Stimulated activated CD4-positive, alpha-beta T cell treated with anti-CD3 and anti-CD28 coated beads, Interleukin-4, amount 100 ng/mL, for 1 hour (primary cell): ENCODE data around the gene PLCL1.
"Not testable (repeated sequence)": the region's sequence is repeated elsewhere in the genome, so short reads cannot be mapped to it uniquely, and the experiment has no call there.

Experiments used
- DNase-seq: peaks from one replicate; pipeline ENCODE4 v3.0.0-alpha.2; 2020

The PLCL1 gene

DNA sequence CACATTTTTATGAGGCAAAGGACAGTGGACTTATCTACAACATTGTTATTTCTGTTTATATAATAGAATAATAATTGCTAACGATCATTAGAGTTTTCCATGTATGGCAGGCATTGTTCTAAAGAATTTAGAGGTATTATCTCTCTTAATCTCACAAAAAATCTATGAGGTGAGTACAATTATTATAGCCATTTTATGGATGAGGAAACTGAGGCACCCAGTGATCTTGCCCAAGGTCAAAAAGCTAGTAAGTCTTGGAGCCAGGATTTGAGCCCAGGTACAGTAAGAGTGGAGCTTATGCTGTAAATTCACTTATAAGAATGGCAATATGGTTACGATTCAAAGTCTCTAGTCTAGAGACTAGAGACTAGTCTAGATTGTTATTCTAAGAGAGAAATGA is 331.7 kb downstream of the PLCL1 start:
- DNase-seq: no peak

DNA sequence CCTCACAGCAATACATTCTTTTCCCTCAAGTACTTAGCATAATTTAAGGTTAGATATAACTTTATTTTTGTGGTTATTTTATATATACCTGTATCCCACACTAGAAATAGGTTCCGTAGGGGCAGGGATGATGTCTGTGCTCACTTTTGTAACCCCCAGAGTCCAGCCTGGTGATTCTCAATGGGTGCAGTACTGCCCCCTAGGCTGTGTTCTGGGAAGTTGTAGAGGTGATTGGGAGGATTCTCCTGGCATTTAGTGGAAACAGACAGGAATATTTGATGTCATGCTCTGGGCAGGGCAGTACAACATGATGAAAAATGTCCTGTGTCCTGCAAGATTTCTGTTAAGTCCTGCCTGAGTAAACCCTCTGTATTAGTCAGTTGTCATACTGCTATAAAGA is 333.3 kb downstream of the PLCL1 start:
- no peak for DNase-seq

DNA sequence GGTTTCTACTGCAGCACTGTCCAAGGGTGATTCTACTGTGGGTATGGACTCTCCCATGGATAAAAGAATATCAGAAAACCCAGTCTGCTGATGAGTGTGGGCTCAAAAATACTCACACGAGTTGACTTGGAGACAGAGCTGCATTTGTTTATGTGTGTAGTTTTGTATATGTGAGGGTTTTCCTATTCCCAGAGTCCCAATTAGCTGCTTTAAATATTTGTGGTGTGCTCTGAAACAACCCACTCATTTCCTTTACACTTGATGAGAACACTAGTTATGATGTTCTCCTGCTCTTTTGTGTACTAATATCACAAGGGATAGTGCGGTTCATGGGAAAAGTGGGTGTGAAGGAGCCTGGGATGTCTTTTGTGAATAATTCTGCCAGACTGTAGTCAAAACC is 337.3 kb downstream of the PLCL1 start:
- DNase-seq: no peak

DNA sequence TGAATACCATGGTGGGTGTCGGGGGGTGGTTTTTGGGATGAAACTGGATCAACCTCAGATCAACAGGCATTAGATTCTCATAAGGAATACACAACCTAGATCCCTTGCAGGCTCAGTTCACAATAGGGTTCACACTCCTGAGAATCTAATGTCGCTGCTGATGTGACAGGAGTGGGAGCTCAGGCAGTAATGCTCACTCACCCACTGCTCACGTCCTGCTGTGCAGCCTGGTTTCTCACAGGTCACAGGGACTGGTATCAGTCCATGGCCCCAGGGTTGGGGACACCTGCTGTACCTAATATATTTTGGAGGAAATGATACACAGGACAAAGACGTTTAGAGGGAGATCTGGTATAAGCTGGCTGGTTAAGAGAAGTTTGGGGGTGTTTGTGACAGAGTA is 338.8 kb downstream of the PLCL1 start:
- DNase-seq: no peak

DNA sequence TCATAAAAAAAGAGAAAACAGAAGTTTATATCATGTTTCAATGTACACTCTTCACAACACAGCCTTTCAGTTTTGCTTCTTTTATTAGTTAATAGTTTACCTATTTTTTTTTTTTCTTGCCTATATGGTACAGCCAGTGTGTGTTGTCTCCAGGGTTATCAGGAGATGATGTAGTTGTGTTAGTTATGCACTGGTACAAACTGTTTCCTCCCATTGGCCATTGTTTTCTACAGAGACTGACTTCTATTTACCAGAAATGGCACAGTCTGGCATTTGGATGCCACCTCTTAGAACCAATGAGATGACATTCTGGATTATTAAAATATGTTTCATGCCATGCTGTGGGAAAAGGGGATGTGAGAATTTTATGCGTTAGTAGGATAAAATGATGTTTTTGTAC is 339.4 kb downstream of the PLCL1 start:
- no peak for DNase-seq

DNA sequence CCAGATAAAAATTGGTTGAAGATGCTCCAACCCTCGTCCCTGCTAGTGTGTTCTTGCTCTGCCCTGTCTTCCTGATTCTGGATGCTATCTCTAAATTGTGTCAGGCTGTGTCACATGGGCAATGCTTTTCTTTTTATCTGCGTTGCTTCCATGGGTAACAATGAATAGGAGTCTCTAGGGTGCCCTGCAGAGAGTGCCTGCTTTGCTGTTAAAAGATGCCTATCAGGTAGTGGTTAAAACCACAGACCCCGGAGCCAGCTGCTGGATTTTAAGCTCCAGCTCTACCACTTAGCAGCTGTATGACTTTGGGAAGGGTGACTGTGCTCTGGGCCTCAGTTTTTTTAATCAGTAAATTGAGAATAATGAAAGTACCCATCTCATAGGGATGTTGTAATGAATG is 340.3 kb downstream of the PLCL1 start:
- DNase-seq: no peak

DNA sequence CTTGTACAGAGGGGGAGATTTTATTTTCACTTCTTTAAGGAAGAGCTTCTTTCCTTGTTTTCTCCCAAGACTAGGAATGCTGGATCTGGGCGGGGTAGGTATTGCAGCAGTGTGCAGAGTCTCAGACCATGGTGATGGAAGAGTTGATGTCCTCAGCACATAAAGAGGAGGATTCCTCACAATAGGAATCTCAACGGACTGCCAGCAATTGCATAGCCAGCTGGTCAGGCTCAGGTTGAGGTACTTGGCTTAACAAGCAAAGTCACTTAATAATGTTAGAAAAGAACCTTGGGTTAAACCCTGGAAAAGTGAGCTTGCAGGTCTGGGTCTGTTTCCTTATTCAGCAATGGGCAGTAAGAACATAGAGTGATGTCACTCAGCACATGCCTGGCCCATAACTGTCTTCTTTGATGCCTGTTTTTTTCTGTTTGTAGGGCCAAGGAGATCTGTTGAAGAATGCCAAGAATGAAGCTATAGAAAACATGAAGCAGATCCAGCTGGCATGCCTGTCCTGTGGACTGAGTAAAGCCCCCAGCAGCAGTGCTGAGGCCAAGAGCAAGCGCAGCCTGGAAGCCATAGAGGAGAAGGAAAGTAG is 342.1 kb downstream of the PLCL1 start:
- no peak for DNase-seq

DNA sequence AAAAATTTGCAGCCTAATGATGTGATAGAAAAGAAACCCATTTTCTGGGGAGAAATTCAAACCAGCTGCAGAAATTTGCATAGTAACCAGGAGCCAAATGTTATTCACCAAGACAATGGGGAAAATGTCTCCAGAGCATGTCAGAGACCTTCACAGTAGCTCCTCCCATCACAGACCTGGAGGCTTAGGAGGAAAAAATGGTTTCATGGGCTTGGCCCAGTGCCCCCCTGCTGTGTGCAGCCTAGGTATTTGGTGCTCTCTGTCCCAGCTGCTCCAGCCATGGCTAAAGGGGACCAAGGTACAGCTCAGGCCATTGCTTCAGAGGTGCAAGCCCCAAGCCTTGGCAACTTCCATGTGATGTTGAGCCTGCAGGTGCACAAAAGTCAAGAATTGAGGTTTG is 352.9 kb downstream of the PLCL1 start:
- DNase-seq: no peak

DNA sequence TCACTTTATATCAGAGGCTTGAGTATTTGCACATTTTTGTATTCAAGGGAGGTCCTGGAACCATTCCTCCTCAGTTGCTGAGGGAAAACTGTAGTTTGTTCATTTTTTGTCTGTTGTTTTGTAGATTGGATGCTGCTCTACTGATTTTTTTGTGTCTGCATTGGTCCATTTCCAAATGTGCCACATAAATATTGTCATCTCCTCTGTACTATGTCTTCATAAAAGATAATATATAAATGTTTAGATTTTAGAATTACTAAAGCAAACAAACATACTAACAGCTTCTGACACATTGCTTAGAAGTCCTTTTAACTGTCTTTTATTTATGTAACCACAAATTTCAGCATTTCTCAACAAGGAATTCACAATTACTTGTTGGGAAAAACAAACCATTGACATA is 356.8 kb downstream of the PLCL1 start:
- no peak for DNase-seq

DNA sequence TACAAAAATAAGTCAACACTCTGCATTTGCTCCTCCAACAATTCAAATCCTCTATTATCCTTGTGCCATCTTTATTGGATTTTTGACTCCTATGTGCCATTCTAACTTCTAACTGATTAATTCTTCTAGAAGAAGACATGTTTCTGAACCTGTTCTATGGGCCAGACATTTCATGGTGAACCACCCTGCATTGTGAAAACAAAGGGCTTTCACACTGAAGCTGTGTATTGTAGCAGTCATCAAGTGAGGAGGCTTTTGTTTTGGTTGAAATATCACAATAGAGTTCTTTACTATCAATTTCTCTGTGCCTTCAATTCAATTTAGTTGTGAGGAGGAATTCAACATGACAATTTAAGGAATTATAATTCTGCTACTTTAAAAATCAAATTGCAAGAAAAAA is 357.9 kb downstream of the PLCL1 start:
- DNase-seq: no peak

DNA sequence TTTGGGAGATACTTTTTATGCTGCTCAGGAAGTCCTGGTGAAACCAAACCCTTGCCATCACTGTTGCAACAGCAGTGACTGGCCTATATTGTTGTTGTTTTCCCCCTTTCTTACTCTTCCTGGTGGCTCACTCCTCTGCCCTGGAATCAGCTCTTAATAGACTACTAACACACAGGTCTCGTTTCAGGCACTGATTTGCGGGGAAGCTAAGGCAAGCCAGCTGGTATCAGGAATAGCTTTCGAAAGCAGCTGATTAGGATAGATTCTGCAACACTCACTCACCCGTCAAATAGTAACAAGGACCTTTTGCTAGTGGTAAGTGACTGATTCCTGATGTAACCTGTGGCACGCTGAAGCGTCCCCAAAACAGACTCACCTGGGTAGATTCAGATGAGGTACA is 360.4 kb downstream of the PLCL1 start:
- DNase-seq: no peak

DNA sequence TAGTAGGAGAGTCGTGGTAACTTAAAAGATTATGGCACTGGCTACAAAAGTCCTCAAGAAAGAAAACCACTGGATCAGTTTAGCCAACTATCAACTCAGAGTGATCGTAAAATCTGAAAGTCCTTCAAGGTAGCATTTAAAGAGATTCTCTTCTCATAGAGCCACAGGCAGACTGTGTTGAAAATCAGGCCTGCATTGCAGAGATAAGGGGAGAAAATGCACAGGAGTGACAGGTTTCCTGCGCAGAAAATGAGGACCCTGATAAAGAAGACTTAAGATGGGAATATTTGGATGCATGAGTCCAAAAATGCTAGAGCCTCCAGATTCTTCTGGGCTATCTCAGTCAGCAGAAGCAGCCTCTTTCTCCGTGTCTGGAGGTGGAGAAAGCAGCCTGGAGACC is 360.9 kb downstream of the PLCL1 start:
- DNase-seq: no peak

DNA sequence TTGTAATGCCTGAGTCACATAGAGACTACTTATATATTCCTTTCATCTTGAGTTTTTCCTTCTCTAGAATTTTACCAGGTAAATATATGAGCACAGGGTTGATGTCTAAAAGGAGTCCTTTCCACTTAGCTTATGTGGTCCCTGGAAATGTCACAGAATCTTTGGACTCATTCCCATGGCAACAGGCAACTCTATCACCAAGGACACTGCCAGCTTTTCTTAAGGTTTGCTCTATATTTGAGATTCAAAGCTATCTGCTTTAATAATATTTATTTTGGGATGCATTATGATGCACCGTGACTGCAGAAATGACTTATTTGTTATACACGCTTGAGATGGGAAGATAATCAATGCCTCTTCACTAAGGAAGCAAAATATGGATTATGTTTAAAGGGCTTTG is 363.0 kb downstream of the PLCL1 start:
- no peak for DNase-seq

DNA sequence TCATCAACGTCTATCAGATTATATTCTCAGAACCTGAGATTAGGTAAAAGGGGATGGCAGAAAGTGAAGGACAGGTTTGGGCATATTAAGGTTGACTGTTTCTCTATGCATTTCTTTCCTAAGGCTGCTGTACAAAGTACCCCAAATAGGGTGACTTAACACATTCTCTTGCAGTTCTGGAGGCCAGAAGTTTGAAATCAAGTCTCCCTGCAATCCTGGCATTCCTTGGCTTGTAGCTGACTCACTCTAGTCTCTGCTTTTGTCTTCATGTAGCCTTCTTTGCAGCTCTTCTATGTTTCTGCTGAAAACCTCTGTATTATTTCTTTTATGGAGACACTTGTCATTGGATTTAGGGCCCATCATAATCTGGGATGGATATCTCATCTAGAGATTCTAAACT is 364.3 kb downstream of the PLCL1 start:
- no peak for DNase-seq

DNA sequence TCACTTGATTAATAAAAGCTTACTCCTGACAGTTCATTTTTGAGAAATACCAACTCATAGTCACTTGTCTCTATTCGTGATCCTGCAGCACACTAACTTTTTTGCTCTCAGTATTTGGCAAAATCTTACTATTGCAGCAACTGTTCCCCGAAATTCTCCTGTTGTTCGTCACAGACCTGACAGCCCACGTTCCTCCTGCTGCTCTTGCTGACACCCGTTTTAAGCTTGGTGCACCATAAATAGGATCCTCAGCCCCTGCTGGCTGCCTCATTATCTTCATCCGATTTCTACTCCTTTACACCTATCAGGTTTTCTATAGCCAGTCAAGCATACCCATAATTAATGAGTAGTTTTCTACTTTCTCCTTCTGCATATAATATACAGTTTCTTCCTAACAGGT is 368.8 kb downstream of the PLCL1 start:
- no peak for DNase-seq

DNA sequence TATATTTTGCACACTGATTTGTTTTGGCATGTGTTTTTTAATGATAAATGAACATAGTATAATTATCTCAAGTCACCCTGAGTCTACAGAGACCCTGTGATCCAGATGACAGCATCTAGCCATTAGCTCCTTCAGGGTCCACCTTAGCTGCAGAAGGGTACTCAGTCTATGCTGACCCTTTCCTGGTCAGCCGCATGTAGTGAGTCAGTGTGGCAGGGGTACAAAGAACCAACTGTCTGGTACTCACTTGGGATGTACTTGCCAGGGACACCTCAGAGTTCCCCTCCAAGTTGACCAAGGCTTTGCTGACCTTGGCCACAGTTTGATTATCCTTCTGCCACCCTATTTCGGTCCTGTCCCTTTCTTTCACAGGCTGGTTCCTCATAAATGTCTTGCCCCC is 369.5 kb downstream of the PLCL1 start:
- no peak for DNase-seq

DNA sequence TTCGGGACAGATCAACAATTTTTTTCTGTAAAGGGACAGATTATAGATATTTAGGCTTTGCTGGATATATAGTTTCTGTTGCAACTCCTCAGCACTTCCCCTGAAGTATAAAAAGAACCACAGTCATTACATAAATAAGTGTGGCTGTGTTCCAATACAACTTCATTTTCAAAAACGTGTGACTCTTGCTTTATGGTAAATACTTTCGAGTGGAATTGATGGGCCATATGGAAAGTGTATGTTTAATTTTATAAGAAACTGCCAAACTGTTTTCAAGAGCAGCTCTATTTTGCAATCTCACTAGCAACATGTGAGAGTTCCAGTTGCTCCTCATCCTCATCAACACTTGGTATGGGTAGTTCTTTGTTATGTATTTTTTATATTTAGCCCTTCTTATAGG is 370.9 kb downstream of the PLCL1 start:
- no peak for DNase-seq

DNA sequence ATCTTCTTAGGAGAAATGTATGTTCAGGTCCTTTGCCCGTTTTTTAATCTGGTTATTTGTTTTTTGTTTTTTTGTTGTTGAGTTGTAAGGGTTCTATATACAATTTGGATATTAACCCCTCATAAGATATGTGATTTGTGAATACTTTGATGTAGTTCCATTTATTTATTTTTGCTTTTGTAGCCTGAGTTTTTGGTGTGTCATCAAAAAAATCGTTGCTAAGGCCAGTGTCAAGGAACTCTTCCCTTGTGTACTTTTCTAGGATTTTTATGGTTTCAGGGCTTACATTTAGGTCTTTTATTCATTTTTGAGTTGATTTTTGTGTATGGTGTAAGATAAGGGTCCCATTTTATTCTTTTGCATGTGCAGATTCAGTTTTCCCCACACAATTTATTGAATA is 372.6 kb downstream of the PLCL1 start:
- no peak for DNase-seq

DNA sequence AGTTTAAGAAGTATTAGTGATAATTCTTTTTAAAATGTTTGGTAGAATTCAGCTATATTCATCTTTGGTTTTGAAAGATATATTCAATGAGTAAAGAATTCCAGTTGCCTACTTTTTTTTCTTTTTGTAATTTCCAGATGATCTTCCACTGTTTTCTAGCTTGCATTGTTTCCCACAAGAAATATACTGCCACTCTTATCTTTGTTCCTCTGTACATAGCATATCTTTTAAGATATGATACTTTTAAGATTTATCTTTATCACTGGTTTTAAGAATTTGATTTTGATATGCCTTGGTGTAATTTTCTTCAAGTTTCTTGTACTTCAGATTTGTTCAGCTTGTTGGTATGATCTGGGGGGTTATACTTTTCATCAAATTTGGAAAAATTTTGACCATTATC is 374.4 kb downstream of the PLCL1 start:
- DNase-seq: no peak

DNA sequence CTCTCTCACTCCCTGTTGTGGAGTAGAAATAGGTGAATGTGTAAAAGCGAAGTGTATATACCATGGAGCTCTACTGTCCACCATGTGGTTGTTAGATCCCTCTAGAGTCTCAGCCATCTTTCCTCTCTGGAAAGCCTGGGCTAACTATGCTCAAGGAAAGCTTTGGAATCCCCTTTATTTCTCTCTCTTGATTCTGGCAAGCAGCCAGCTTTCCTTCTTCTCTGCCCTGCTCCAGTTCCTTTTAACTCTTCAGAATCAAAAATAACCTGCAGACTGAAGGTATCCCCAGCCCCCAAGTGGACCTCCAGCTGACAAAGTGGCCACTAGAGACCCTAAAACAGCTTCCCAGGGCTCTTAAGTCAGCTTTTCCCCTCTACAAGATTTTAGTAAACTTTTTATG is 381.9 kb downstream of the PLCL1 start:
- no peak for DNase-seq

DNA sequence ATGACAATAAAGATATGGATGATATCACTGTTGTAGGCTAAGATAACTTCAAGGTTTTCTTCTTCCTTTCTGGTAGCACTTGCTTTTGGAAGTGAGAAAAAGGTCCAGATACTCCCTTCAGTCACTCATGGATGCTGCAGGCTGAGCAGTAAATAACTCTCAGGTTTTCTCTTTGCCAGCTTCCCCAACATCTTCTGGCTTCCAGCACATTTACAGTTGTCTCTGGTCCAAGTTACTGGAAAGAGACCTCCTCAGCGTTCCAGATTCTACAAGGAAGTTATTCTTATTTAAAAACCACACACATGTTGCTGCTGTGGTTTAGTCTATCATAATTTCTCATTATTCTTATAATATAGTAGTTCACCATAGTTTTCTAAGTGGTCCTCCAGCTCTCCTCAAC is 383.4 kb downstream of the PLCL1 start:
- DNase-seq: no peak

DNA sequence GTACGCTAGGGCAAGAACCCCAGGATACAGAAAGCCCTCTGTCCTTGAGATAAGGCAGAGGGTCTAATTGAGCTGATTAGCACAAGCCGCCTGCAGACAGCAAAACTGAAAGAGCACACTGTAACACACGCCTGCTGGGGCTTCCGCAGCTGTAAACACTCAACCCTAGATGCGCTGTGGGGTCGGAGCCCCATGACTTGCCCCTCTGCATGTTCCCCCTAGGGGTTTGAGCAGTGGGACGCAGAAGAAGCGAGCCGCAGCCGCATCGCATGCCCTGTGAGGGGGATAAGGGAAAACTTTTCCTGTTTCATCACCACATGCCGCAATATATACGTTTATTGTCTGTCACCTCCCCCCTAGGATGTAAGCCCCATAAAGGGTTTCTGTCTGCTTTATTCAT is 384.6 kb downstream of the PLCL1 start:
- DNase-seq: no peak

DNA sequence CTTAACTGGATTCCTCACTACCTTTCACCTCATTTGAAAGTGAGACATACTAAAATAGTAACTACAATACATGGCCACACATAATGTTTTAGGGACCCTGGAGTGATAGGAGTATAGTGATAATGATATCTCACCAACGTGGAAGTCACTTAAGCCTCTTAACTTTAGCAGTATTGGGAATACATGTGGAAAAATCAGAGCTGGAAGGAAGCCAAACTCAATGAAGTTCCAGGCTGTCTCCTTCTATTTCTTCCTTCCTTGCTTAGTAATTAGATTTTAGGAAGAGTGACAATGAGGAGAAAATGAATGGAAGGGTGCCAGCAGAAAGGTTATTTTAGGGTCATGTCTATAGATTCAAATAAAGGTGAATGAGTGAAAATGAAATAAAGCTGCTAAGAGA is 387.3 kb downstream of the PLCL1 start:
- DNase-seq: no peak

DNA sequence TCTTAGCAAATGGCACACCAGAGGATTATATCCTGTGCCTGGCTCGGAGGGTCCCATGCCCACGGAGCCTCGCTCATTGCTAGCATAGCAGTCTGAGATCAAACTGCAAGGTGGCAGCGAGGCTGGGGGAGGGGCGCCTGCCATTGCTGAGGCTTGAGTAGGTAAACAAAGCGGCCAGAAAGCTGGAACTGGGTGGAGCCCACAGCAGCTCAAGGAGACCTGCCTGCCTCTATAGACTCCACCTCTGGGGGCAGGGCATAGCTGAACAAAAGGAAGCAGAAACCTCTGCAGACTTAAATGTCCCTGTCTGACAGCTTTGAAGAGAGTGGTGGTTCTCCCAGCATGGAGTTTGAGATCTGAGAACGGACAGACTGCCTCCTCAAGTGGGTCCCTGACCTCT is 392.2 kb downstream of the PLCL1 start:
- DNase-seq: not testable (repeated sequence)
